Measurements from ENCODE around the gene PRKRIP1. TPM values are rescaled to one million over a fixed set of nuclear protein-coding genes. Genes with fewer than 3 reads are reported as not detected.
"Not testable (repeated sequence)": the region's sequence is repeated elsewhere in the genome, so short reads cannot be mapped to it uniquely, and the experiment has no call there.

Gene PRKRIP1
- total RNA-seq, 6 donors from 2014 or later = 17.8 to 80.7 (median 23.0) TPM

DNA sequence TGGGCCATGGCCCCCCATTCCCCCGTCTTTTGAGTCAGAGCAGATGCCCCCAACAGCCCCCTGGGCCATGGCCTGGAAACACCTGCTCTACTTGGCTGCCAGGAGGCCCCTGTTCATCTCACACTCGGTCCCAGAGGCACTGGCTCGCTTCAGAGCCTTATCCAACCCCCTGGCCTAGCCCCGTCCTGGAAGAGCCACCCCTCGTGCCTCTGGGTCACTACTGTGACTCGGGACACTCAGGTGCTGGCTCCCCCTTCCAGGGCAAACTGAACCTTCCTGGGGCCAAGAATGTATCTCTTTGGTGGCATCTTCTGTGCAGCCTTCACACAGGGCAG lies 75.6 kb downstream of the PRKRIP1 start:
- no peaks in the 10 kb centered on the region for H3K9me3 ChIP-seq
- no peak for TF ChIP-seq CTCF (IDR thresholded peaks at IDR 0.05)
- no peak for TF ChIP-seq POLR2A (IDR thresholded peaks at IDR 0.05)
- TF ChIP-seq EP300 (IDR thresholded peaks at IDR 0.05) = no peak
- TF ChIP-seq POLR2AphosphoS5 (IDR thresholded peaks at IDR 0.05) = no peak
- peaks cover 13 to 58% (median 35%) of the 10 kb centered on the region in 4 donors for H3K36me3 ChIP-seq
- no peak overlapping the region for H3K4me3 ChIP-seq
- WGBS, 2 donors = 83 to 89% methylated on average over 1 to 5 of the region's 6 CpGs
- H3K27me3 ChIP-seq = no peaks in the 10 kb centered on the region
- no peak overlapping the region for H3K27ac ChIP-seq
- H3K4me1 ChIP-seq = peaks cover 0 to 9% (median 0%) of the 10 kb centered on the region in 4 donors
- ATAC-seq (ENCODE audit: low FRiP score in 2 of 2) = no peak
- peak in 1 of 2 donors; percentile 29 for DNase-seq

GRCh38 chr7:102472126-102473041 lies 76.2 kb downstream of the PRKRIP1 start:
- Histone ChIP-seq H3K27ac (no peak overlapping the region), H3K27me3 (no peaks in the 10 kb centered on the region), H3K9me3 (no peaks in the 10 kb centered on the region), H3K4me3 (no peak overlapping the region), H3K4me1 (peaks cover 0 to 6% (median 0%) of the 10 kb centered on the region in 4 donors), H3K36me3 (peaks cover 13 to 58% (median 35%) of the 10 kb centered on the region in 4 donors)
- ATAC-seq (ENCODE audit: low FRiP score in 2 of 2) = no peak
- TF ChIP-seq POLR2AphosphoS5 (IDR thresholded peaks at IDR 0.05) = no peak
- TF ChIP-seq POLR2A (IDR thresholded peaks at IDR 0.05) = no peak
- TF ChIP-seq CTCF (IDR thresholded peaks at IDR 0.05) = no peak
- no peak for TF ChIP-seq EP300 (IDR thresholded peaks at IDR 0.05)
- 84 to 96% methylated on average over 12 to 24 of the region's 31 CpGs for WGBS, 2 donors
- peak in 1 of 2 donors; percentile 72 for DNase-seq

- 84 to 87% methylated on average over 18 to 23 of the region's 23 CpGs for WGBS, 2 donors
- H3K27me3 ChIP-seq = no peaks in the 10 kb centered on the region
- ATAC-seq (ENCODE audit: low FRiP score in 2 of 2) (no peak), DNase-seq (peak in 1 of 2 donors; percentile 56)
- TF ChIP-seq CTCF (IDR thresholded peaks at IDR 0.05) = no peak
- TF ChIP-seq EP300 (IDR thresholded peaks at IDR 0.05) = no peak
- no peak for TF ChIP-seq POLR2AphosphoS5 (IDR thresholded peaks at IDR 0.05)
- TF ChIP-seq POLR2A (IDR thresholded peaks at IDR 0.05) = no peak
- H3K4me1 ChIP-seq = peaks cover 0 to 5% (median 0%) of the 10 kb centered on the region in 4 donors
- H3K27ac ChIP-seq = no peak overlapping the region
- H3K4me3 ChIP-seq = no peak overlapping the region
- peaks cover 13 to 51% (median 32%) of the 10 kb centered on the region in 4 donors for H3K36me3 ChIP-seq
- no peaks in the 10 kb centered on the region for H3K9me3 ChIP-seq
Measured at GRCh38 chr7:102473271-102473991, 77.3 kb downstream of the PRKRIP1 start.

DNA sequence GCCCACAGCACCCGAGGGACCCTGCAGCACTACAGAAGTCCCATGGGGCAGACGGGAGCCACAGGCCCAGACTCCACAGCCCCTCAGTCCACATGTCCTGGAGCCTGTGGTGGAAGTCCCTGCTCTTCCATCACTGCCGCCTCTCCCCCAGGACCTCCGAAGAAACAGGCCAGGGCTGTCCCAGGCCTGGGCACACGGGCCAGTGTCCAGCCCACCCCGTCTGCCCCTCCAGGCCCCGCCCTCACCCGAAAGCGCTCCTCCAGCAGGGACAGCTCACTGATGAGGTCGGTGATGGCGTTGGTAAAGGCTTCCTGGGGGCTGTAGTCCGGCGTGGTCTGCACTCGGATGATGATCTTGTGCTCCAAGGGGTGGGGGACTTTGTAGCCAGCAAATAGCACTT lies 78.0 kb downstream of the PRKRIP1 start:
- peak in 1 of 2 donors; percentile 38 for DNase-seq
- ATAC-seq (ENCODE audit: low FRiP score in 2 of 2); H3K27me3 ChIP-seq; H3K27ac ChIP-seq; H3K4me3 ChIP-seq; H3K9me3 ChIP-seq; H3K4me1 ChIP-seq: not testable (repeated sequence)
- H3K36me3 ChIP-seq = peaks cover 13 to 46% (median 28%) of the 10 kb centered on the region in 4 donors
- 86% methylated on average over 11 of the region's 14 CpGs; no CpG with 5 or more reads in 1 of the 2 donors for WGBS, 2 donors

DNA sequence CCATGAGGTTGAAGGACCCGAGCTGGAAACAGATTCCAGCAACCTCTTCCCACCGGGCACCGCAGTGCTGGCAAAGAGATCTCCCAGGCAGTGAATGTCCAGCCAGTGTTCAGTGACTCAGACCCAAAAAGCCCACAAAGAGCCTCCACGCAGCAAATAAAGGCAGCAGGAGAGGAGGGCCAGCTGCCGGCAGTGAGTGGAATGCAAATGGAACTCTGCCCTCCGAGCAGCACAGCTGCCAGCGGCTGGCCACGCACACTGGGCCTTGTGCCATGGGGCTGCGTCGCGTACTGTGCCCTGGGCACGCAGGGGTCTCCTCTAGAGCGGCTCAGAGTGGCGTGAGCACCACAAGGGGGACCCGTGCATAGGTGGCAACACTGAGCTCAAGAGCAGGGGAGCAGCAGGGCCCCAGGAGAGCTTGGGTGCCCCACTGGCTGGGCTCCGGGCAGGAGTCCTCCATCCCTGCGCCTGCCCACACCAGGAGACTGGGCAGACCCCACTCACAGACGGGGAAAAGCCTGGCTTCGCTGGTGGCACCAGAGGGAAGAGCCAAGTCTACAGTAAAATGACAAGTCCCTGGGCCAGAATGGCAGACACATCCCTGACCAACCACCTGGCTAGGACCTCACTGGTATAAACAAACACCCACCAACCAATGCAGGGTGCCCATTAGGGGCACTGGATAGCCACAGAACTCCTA lies 78.7 kb downstream of the PRKRIP1 start:
- not testable (repeated sequence) for H3K27me3 ChIP-seq; ATAC-seq (ENCODE audit: low FRiP score in 2 of 2); H3K9me3 ChIP-seq; H3K27ac ChIP-seq; H3K4me1 ChIP-seq; H3K4me3 ChIP-seq
- DNase-seq = peak; percentile 19 to 81
- 80 to 87% methylated on average over 2 to 10 of the region's 19 CpGs for WGBS, 2 donors
- peaks cover 13 to 39% (median 25%) of the 10 kb centered on the region in 4 donors for H3K36me3 ChIP-seq

Small RNAs within 50 kb of the gene (small RNA-seq; reads per million reads assigned to genes)
- gene AC091390.4 = 0 reads per million in 4 donors
- gene MIR548O = 0 reads per million in 4 donors

Other genes with a start within 250 kb of the PRKRIP1 start
- 10 to 100 TPM in 2 of 6 donors, 1 to 10 TPM in 4; 6.3 to 16.4 (median 9.0) TPM for gene SH2B2, start 109.5 kb upstream of the PRKRIP1 start, total RNA-seq
- not detected for gene SPDYE6, start 39.9 kb upstream of the PRKRIP1 start, total RNA-seq
- 10 to 100 TPM in 5 of 6 donors, 1 to 10 TPM in 1; 9.4 to 35.2 (median 30.5) TPM for gene ORAI2, start 37.2 kb downstream of the PRKRIP1 start, total RNA-seq
- 10 to 100 TPM; 10.4 to 34.2 (median 18.2) TPM for gene ALKBH4, start 68.5 kb downstream of the PRKRIP1 start, total RNA-seq
- gene LRWD1, start 68.6 kb downstream of the PRKRIP1 start, total RNA-seq = 10 to 100 TPM; 13.2 to 33.8 (median 31.6) TPM
- gene POLR2J, start 82.6 kb downstream of the PRKRIP1 start, total RNA-seq = 10 to 100 TPM; 15.2 to 37.1 (median 26.6) TPM
- 10 to 100 TPM in 4 of 6 donors, 1 to 10 TPM in 2; 4.8 to 31.6 (median 22.3) TPM for gene RASA4B, start 121.4 kb downstream of the PRKRIP1 start, total RNA-seq
- 10 to 100 TPM in 4 of 6 donors, 1 to 10 TPM in 2; 3.0 to 30.4 (median 16.6) TPM for gene UPK3BL2, start 147.3 kb downstream of the PRKRIP1 start, total RNA-seq
- 1 to 10 TPM in 1 of 6 donors, under 1 TPM in 1, not detected in 4; 0.23 to 1.1 TPM for gene SPDYE2, start 154.9 kb downstream of the PRKRIP1 start, total RNA-seq
- 100 to 1,000 TPM in 1 of 6 donors, 10 to 100 TPM in 5; 17.2 to 147 (median 32.8) TPM for gene POLR2J3, start 176.2 kb downstream of the PRKRIP1 start, total RNA-seq
- gene RASA4, start 220.4 kb downstream of the PRKRIP1 start, total RNA-seq = 100 to 1,000 TPM in 1 of 6 donors, 10 to 100 TPM in 4, 1 to 10 TPM in 1; 8.7 to 132 (median 41.7) TPM
- 10 to 100 TPM; 17.0 to 99.3 (median 30.0) TPM for gene UPK3BL1, start 246.4 kb downstream of the PRKRIP1 start, total RNA-seq